DOHH2 (cell line): ENCODE results near the gene NRXN3.

Experiments used
- H3F3A ChIP-seq: fragments of 200-600 bp; sonication (generic), shearing (Covaris generic); 2 replicates; pipeline ENCODE4 v1.6.0; 2016; ENCODE audit warnings: antibody characterized with exemption, mild to moderate bottlenecking; ENCODE audit not compliant: control insufficient read depth, insufficient read depth
- H3K27ac ChIP-seq: fragments of 200-600 bp; sonication (generic); 2 replicates; pipeline ENCODE4 v1.5.1; 2014; ENCODE audit warnings: low read depth, mild to moderate bottlenecking, low read length, moderate library complexity
- H3K27me3 ChIP-seq: fragments of 200-600 bp; sonication (generic); 2 replicates; pipeline ENCODE4 v1.6.1; 2014; ENCODE audit warnings: mild to moderate bottlenecking, low read length, mixed read lengths; ENCODE audit not compliant: control insufficient read depth
- H3K36me3 ChIP-seq: fragments of 200-600 bp; sonication (generic); 2 replicates; pipeline ENCODE4 v1.6.1; 2014; ENCODE audit warnings: mild to moderate bottlenecking, low read length, moderate library complexity, mixed read lengths; ENCODE audit not compliant: control insufficient read depth
- H3K4me1 ChIP-seq: fragments of 200-600 bp; sonication (generic); 2 replicates; pipeline ENCODE4 v1.6.1; 2014; ENCODE audit warnings: mild to moderate bottlenecking, low read length, mixed read lengths; ENCODE audit not compliant: control insufficient read depth
- H3K4me2 ChIP-seq: fragments of 200-600 bp; sonication (generic); 2 replicates; pipeline ENCODE4 v1.6.0; 2014; ENCODE audit warnings: mild to moderate bottlenecking, low read length, moderate library complexity
- H3K4me3 ChIP-seq: fragments of 200-600 bp; sonication (generic); 2 replicates; pipeline ENCODE4 v1.5.1; 2014; ENCODE audit warnings: mild to moderate bottlenecking, low read length, mixed read lengths
- H3K79me2 ChIP-seq: fragments of 200-600 bp; sonication (generic); 2 replicates; pipeline ENCODE4 v1.6.1; 2014; ENCODE audit warnings: mild to moderate bottlenecking, low read length, mixed read lengths; ENCODE audit not compliant: control insufficient read depth
- H3K9me2 ChIP-seq: fragments of 200-600 bp; sonication (generic); replicated peaks from 2 replicates; pipeline ENCODE4 v1.6.1; 2014; ENCODE audit warnings: mild to moderate bottlenecking, low read length, mixed read lengths; ENCODE audit not compliant: control insufficient read depth
- H3K9me3 ChIP-seq: fragments of 200-600 bp; sonication (generic); 2 replicates; pipeline ENCODE4 v1.6.1; 2014; ENCODE audit warnings: antibody characterized with exemption, low read length, mixed read lengths; ENCODE audit not compliant: control insufficient read depth, insufficient read depth
- H4K20me1 ChIP-seq: fragments of 200-600 bp; sonication (generic); 2 replicates; pipeline ENCODE4 v1.6.0; 2014; ENCODE audit warnings: low read depth, mild to moderate bottlenecking, antibody characterized with exemption, low read length, moderate library complexity; ENCODE audit not compliant: control insufficient read depth, insufficient read depth
- CTCF ChIP-seq: fragments of 200-600 bp; sonication (generic); IDR thresholded peaks from one replicate; pipeline ENCODE4 v1.5.1; 2014; ENCODE audit warnings: antibody characterized with exemption, mild to moderate bottlenecking, low read depth, low read length; ENCODE audit not compliant: poor library complexity, severe bottlenecking
- EZH2phosphoT487 ChIP-seq: fragments of 200-600 bp; sonication (generic); IDR thresholded peaks from 2 replicates; pipeline ENCODE4 v1.6.1; 2017; ENCODE audit warnings: borderline replicate concordance, mild to moderate bottlenecking, antibody characterized with exemption, low read length, moderate library complexity, mixed read lengths

The NRXN3 gene

GRCh38 chr14:78345131-78345744 is 175.1 kb downstream of the NRXN3 start:
- TF ChIP-seq EZH2phosphoT487 (no peak), CTCF (no peak)

DNA sequence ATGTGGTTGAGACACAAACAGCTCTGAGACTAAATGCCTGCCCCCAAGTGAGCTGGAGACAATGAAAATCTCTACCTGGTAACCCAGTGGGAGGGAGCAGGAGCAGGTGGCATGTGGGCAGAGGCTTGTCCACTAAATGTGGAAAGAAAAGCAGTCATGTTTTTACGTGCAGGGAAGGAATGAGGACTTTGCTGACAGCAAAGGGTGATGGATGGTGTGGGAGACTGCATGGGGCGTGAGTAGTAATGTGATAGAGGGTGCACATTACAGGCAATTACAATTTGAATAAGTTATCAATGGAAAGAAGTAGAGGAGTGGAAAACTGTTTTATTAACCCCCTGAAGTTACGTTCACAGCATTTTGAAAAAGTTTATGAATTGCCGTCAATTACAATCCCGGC is 176.6 kb downstream of the NRXN3 start:
- no peak overlapping the region for H3K4me3 ChIP-seq
- no peaks in the 10 kb centered on the region for H3K79me2 ChIP-seq
- no peak overlapping the region for H3K27ac ChIP-seq
- H3K27me3 ChIP-seq: no peaks in the 10 kb centered on the region
- H3K36me3 ChIP-seq: no peaks in the 10 kb centered on the region
- no peaks in the 10 kb centered on the region for H3K9me3 ChIP-seq
- no peaks in the 10 kb centered on the region for H3F3A ChIP-seq
- no peak overlapping the region for H3K4me2 ChIP-seq
- H3K4me1 ChIP-seq: no peaks in the 10 kb centered on the region
- H4K20me1 ChIP-seq: no peaks in the 10 kb centered on the region
- no peaks in the 10 kb centered on the region for H3K9me2 ChIP-seq
- TF ChIP-seq EZH2phosphoT487 (no peak), CTCF (no peak)

More at GRCh38 chr14:78345131-78345744, 175.1 kb downstream of the NRXN3 start:
- H3K27ac ChIP-seq: no peak overlapping the region
- no peaks in the 10 kb centered on the region for H3K4me1 ChIP-seq
- no peak overlapping the region for H3K4me3 ChIP-seq
- no peak overlapping the region for H3K4me2 ChIP-seq
- H3K79me2 ChIP-seq: no peaks in the 10 kb centered on the region
- H3K36me3 ChIP-seq: no peaks in the 10 kb centered on the region
- no peaks in the 10 kb centered on the region for H3K9me2 ChIP-seq
- H4K20me1 ChIP-seq: no peaks in the 10 kb centered on the region
- H3K27me3 ChIP-seq: no peaks in the 10 kb centered on the region
- no peaks in the 10 kb centered on the region for H3K9me3 ChIP-seq
- no peaks in the 10 kb centered on the region for H3F3A ChIP-seq

GRCh38 chr14:78355109-78355508 is 184.9 kb downstream of the NRXN3 start:
- Histone ChIP-seq H3K4me1 (no peaks in the 10 kb centered on the region), H4K20me1 (no peaks in the 10 kb centered on the region), H3K9me3 (no peaks in the 10 kb centered on the region), H3K4me3 (no peak overlapping the region), H3K79me2 (no peaks in the 10 kb centered on the region), H3K27ac (no peak overlapping the region), H3K4me2 (no peak overlapping the region), H3K36me3 (no peaks in the 10 kb centered on the region), H3K27me3 (peaks cover 4% of the 10 kb centered on the region; the same call in 1 of the 2 replicates), H3F3A (no peaks in the 10 kb centered on the region), H3K9me2 (no peaks in the 10 kb centered on the region)
- no peak for TF ChIP-seq EZH2phosphoT487
- no peak for TF ChIP-seq CTCF
